Stimulated activated CD8-positive, alpha-beta memory T cell treated with anti-CD3 and anti-CD28 coated beads, Interleukin-7, amount 100 ng/mL, for 48 hours (primary cell): ENCODE results near the gene SIAE.

Experiments
- DNase-seq, 2 donors: peaks; one replicate each; pipeline ENCODE4 v3.0.0-alpha.2; 2020; ENCODE audit warnings: low read depth in 1 of 2; ENCODE audit errors: extremely low read depth in 1 of 2

SIAE gene

GRCh38 chr11:124583781-124584180 is 89.8 kb downstream of the SIAE start:
- DNase-seq: no peak
